ENCODE measurements around the gene MYBPC1. TPM values are rescaled to one million over a fixed set of nuclear protein-coding genes. Genes with fewer than 3 reads are reported as not detected.

Gene MYBPC1
- total and polyA plus RNA-seq, 9 of the 15 experiments (the other 6 are each of a cell fraction or from before 2014, with no cell fraction given): not detected

DNA sequence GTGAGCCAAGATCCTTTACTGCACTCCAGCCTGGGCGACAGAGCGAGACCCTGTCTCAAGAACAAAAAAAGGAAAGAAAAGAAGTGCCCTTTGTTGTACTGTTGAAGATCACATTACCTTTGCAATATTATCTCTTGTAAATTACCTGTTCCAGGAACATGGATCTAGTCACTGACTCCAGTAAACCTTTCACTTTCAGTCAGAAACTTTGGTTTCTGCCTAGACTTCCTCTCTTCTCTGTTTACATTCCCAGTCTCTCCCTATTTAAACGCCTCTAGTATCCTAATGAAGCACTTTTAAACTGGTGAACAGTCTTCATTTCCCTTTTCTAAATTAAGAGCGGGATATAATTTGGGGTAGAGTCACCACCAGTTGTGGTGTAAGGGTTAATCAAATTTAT, 115.5 kb downstream of the MYBPC1 start:
- no peak for DNase-seq (ENCODE audit: extremely low read depth in 1 of 4, low spot score in 3 of 4)
- ChIA-PET POLR2A (no interaction called here), CTCF (ENCODE audit: low intra/inter-chr PET ratio) (no interaction called here)
- H3K27me3 ChIP-seq (ENCODE audit: control insufficient read depth in 2 of 2, insufficient read depth in 2 of 2, low read length in 2 of 2): no peaks in the 10 kb centered on the region
- peaks cover 5 to 35% of the 10 kb centered on the region in 2 experiments for H3K4me1 ChIP-seq (replicated peaks in 1 of 2; ENCODE audit: control insufficient read depth in 2 of 2, insufficient read depth in 2 of 2, low read length in 2 of 2)
- intact Hi-C loops (cut with micrococcal nuclease) (loop anchor here (5.0 kb wide), 1 partner anchor 38 kb away; no protein-coding TSS in a partner anchor), in situ Hi-C loops (cut with MboI) (no loop called here)
- peaks cover 95% of the 10 kb centered on the region for H3K79me2 ChIP-seq (ENCODE audit: control insufficient read depth, insufficient read depth, low read length)
- no peak overlapping the region for H2AFZ ChIP-seq (ENCODE audit: low read depth, low read length)
- H3K9me1 ChIP-seq (ENCODE audit: control insufficient read depth, insufficient read depth, low read length): peaks cover 4% of the 10 kb centered on the region
- peaks cover 13% of the 10 kb centered on the region; the same call in 1 of the 2 replicates for H4K20me1 ChIP-seq (replicated peaks; ENCODE audit: control insufficient read depth, insufficient read depth, low read length)
- no peak overlapping the region for H3K4me2 ChIP-seq (ENCODE audit: insufficient read depth, low read length)
- peaks cover 20% of the 10 kb centered on the region for H3K36me3 ChIP-seq (ENCODE audit: control insufficient read depth, insufficient read depth, low read length)
- no peak overlapping the region for H3K9ac ChIP-seq (ENCODE audit: insufficient read depth in 1 of 2, low read depth in 2 of 2, low read length in 2 of 2)
- FAIRE-seq: no peak
- no TSS peak for BruUV-seq (replicated peaks)
- H3K27ac ChIP-seq (ENCODE audit: extremely low read depth, low read depth, low read length): no peak overlapping the region
- 88% methylated on average over 4 of the region's 4 CpGs for WGBS (ENCODE audit: insufficient coverage, low coverage, missing lambda C conversion rate)
- H3K9me3 ChIP-seq (replicated peaks; ENCODE audit: control insufficient read depth, insufficient read depth, low read depth, low read length): no peaks in the 10 kb centered on the region
- H3K4me3 ChIP-seq: no peak overlapping the region
- ATAC-seq: no peak
- TF ChIP-seq JUN (IDR thresholded peaks at IDR 0.05; ENCODE audit: borderline replicate concordance, low read depth, low read length) (no peak), JUN (CRISPR knock-in tag; IDR thresholded peaks at IDR 0.05; ENCODE audit: borderline replicate concordance) (no peak), ZNF507 (tag; conservative IDR thresholded peaks at IDR 0.05) (no peak)
- TF ChIP-seq, protein P1, sequence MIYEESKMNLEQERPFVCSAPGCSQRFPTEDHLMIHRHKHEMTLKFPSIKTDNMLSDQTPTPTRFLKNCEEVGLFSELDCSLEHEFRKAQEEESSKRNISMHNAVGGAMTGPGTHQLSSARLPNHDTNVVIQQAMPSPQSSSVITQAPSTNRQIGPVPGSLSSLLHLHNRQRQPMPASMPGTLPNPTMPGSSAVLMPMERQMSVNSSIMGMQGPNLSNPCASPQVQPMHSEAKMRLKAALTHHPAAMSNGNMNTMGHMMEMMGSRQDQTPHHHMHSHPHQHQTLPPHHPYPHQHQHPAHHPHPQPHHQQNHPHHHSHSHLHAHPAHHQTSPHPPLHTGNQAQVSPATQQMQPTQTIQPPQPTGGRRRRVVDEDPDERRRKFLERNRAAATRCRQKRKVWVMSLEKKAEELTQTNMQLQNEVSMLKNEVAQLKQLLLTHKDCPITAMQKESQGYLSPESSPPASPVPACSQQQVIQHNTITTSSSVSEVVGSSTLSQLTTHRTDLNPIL (CRISPR knock-in tag; IDR thresholded peaks at IDR 0.05): no peak
- TF ChIP-seq, protein P2, sequence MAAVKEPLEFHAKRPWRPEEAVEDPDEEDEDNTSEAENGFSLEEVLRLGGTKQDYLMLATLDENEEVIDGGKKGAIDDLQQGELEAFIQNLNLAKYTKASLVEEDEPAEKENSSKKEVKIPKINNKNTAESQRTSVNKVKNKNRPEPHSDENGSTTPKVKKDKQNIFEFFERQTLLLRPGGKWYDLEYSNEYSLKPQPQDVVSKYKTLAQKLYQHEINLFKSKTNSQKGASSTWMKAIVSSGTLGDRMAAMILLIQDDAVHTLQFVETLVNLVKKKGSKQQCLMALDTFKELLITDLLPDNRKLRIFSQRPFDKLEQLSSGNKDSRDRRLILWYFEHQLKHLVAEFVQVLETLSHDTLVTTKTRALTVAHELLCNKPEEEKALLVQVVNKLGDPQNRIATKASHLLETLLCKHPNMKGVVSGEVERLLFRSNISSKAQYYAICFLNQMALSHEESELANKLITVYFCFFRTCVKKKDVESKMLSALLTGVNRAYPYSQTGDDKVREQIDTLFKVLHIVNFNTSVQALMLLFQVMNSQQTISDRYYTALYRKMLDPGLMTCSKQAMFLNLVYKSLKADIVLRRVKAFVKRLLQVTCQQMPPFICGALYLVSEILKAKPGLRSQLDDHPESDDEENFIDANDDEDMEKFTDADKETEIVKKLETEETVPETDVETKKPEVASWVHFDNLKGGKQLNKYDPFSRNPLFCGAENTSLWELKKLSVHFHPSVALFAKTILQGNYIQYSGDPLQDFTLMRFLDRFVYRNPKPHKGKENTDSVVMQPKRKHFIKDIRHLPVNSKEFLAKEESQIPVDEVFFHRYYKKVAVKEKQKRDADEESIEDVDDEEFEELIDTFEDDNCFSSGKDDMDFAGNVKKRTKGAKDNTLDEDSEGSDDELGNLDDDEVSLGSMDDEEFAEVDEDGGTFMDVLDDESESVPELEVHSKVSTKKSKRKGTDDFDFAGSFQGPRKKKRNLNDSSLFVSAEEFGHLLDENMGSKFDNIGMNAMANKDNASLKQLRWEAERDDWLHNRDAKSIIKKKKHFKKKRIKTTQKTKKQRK (IDR thresholded peaks at IDR 0.05; ENCODE audit: borderline replicate concordance, low read depth, low read length): no peak
- TF ChIP-seq, protein P3, sequence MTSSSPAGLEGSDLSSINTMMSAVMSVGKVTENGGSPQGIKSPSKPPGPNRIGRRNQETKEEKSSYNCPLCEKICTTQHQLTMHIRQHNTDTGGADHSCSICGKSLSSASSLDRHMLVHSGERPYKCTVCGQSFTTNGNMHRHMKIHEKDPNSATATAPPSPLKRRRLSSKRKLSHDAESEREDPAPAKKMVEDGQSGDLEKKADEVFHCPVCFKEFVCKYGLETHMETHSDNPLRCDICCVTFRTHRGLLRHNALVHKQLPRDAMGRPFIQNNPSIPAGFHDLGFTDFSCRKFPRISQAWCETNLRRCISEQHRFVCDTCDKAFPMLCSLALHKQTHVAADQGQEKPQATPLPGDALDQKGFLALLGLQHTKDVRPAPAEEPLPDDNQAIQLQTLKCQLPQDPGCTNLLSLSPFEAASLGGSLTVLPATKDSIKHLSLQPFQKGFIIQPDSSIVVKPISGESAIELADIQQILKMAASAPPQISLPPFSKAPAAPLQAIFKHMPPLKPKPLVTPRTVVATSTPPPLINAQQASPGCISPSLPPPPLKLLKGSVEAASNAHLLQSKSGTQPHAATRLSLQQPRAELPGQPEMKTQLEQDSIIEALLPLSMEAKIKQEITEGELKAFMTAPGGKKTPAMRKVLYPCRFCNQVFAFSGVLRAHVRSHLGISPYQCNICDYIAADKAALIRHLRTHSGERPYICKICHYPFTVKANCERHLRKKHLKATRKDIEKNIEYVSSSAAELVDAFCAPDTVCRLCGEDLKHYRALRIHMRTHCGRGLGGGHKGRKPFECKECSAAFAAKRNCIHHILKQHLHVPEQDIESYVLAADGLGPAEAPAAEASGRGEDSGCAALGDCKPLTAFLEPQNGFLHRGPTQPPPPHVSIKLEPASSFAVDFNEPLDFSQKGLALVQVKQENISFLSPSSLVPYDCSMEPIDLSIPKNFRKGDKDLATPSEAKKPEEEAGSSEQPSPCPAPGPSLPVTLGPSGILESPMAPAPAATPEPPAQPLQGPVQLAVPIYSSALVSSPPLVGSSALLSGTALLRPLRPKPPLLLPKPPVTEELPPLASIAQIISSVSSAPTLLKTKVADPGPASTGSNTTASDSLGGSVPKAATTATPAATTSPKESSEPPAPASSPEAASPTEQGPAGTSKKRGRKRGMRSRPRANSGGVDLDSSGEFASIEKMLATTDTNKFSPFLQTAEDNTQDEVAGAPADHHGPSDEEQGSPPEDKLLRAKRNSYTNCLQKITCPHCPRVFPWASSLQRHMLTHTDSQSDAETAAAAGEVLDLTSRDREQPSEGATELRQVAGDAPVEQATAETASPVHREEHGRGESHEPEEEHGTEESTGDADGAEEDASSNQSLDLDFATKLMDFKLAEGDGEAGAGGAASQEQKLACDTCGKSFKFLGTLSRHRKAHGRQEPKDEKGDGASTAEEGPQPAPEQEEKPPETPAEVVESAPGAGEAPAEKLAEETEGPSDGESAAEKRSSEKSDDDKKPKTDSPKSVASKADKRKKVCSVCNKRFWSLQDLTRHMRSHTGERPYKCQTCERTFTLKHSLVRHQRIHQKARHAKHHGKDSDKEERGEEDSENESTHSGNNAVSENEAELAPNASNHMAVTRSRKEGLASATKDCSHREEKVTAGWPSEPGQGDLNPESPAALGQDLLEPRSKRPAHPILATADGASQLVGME (CRISPR knock-in tag; IDR thresholded peaks at IDR 0.05): no peak
- TF ChIP-seq, protein P4, sequence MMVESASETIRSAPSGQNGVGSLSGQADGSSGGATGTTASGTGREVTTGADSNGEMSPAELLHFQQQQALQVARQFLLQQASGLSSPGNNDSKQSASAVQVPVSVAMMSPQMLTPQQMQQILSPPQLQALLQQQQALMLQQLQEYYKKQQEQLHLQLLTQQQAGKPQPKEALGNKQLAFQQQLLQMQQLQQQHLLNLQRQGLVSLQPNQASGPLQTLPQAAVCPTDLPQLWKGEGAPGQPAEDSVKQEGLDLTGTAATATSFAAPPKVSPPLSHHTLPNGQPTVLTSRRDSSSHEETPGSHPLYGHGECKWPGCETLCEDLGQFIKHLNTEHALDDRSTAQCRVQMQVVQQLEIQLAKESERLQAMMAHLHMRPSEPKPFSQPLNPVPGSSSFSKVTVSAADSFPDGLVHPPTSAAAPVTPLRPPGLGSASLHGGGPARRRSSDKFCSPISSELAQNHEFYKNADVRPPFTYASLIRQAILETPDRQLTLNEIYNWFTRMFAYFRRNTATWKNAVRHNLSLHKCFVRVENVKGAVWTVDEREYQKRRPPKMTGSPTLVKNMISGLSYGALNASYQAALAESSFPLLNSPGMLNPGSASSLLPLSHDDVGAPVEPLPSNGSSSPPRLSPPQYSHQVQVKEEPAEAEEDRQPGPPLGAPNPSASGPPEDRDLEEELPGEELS (CRISPR knock-in tag; IDR thresholded peaks at IDR 0.05; ENCODE audit: borderline replicate concordance): no peak

Data from K562 (cell line).